HG03571 (cell line): ENCODE results near the gene ATG16L1.
A peak's percentile ranks its signal among the peaks of the same experiment; 100 is the strongest.

Source experiments
- ATAC-seq: cut with Tn5 transposase; IDR thresholded peaks from one replicate; pipeline ENCODE4 v1.9.1; 2021; ENCODE audit not compliant: unreplicated experiment

The ATG16L1 gene

DNA sequence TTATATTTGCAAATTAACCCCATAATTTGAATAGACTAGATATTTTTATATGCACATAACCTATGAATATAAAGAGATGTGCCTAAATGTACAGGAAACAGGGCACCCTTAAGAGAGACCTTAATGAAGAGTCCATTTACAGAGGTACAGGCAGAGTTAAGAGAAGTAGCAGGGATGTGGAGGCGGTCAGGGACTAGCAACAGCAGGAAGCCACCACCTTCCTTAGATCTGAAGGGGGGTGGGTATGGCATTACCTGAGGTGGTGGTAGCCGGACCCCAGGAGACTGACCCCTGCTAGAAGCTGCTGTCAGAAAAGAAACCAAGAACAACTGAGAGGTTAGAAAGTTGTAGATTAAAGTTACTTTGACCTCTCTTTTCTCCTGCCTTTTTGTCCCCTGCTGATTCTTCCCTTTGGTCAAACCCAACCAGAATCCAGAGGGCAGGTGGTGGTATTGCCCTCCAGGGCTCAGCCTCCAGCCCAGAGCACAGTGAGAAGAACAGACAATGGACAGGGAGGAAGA, 24.9 kb upstream of the ATG16L1 start:
- no peak for ATAC-seq

DNA sequence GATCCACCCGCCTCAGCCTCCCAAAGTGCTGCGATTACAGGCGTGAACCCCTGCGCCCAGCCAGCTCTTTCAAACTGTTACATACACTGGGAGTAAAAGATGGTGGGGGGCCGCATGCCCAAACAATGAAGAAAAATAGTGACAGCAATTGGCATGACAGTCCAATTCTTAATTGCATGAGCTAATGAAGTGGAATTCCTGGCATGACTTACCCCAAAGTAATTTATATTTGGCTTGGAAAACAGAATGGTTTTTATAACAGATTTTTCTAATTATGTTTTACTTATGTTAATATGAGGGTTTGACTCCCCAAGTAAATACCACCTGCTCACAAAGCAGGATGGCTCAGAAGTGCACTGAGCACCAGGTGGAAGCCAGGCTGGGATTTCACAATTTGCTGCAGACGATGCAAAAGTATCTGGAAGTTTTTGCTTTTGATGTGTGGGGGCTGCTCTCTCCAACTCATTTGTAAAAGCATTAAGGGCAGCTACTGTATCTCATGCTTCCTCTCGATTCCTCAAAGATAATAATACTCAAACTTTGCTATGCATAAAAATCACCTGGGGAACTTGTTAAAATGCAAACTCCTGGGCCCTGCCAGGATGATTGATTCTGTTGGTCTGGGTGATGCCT, 24.0 kb upstream of the ATG16L1 start:
- ATAC-seq: no peak

DNA sequence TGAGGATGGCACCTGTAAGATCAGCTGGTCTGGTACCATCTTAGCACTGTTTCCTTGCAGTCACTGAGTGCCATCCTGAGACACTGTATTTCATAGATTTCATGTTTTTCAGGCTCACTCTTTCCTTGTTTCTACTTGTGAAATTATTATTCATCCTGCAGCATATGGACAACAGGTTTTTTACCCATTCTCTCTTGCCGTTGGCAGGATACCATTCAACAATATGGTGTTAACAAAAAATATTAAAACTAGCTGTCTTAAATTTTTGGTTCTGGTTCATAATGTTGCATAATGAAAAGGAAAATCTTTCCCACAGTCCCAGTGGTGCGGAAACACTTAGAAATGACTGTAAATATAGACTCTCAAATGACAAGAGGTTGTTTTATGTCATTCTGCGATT, 23.1 kb upstream of the ATG16L1 start:
- no peak for ATAC-seq

DNA sequence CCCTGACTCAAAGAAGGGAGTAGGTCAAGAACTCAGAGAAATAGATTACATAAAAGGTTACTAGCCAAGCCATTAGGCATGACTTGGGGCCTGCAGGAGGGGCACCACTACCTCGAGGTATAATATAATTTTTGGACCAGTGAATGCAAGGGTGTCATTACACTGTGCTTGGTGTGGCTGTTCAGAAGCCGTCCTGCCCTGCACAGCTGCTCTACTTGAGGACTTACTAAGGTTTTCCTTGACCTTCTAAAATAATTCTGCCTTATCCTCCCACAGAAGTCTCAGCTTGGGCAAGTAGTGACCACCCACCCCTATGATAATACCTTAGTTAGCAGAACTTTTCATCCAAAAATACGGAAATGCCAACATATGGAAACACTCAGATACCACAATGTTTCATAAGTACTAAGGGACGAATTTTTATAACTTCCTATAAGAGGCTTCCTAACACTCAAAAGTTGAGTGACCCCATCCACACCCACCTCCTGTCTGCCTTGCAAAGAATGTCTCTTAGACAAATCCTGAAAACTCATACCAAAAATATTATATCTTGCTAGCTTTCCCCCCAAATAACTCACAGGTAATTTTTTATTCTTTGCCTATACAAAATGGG, 17.7 kb upstream of the ATG16L1 start:
- ATAC-seq: no peak

DNA sequence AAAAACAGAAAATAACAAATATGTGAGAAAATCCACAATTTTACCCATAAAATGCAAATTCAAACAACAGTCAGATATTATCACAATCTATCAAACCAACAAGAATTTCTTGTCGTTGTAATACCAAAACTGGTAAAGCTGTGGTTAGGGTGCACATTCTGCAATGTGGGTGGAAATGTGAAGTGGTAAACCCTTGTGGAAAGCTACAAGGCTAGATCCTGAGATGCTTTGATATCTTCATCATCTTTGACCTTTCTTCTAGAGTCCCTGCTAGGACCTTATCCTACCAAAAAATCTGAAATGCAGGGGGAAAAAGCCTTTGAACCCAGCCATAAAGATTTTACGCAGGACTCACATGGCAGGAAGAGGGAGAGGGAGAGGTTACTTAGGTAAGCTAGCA, 17.2 kb upstream of the ATG16L1 start:
- no peak for ATAC-seq

DNA sequence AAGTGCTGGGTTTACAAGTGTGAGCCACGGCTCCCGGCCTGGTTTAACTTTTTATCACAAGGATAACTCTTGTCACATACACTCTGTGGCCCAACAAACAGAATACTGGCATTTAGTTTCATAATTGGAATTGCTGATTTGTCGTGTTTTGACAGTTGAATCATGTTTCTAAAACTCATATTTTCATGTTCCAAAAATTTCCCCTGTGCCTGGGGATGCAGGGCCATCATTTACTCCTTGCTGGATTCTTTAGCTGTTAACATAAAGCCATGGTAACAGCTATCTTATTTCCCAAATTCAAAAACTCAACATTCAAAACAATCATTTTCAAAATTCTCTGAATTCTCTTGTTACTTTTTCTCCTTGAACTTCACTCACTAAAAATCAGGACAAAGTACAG, 16.5 kb upstream of the ATG16L1 start:
- no peak for ATAC-seq

DNA sequence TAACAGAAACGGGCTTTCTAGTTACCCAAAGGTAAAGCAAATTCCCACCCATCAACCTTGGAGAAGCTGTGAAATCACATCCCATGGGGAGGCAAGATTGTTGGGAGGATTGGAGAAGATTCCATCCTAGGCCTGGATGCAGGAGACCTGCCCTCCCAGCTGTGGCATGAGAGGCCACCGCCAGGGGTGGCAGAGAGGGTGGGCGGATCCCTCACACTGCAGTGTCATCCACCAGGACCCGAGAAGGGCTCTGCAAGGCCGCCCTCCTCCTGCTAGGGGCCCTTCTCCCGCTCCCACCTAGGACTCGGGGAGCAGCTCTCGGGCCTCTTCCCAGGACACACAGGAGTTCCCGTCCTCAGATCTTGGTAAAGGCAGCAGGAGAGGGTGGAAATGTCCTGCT, 15.5 kb upstream of the ATG16L1 start:
- no peak for ATAC-seq

DNA sequence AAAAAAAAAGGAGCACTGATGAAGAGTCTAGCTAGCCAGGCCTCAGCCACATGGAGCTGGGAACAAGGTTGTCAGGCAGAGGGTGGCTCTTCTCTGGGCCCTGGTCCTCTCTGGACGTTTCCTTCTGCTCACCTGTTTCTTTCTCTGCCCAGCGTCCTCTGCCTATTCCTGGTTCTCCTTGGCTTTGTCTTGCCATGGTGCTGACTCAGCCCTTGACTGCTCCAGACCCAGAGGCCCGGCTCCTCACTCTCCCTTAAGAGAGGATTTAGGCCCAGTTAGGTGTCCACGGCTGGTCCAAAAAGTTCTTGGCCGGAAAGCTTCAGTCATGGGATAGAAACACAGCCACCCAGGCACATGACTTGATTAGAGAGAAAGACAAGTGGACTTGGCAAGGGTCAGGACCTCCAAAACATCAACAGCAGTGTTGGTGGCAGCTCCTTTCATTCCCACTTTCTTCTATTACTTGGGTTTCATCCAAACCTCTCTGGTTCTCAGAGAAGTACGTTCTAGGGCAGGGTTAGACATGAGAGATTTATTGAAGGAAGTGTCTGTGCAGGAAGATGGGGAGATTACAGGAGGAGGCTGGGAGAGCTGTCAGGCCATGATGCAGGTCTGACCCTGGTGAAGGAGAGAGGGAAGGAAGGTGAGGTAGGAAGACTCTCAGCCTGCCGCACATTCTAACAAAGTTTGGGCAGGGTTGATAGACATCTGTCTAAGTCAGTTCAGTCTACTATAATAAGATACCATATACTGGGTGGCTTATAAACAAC, 14.5 kb upstream of the ATG16L1 start:
- ATAC-seq: no peak

DNA sequence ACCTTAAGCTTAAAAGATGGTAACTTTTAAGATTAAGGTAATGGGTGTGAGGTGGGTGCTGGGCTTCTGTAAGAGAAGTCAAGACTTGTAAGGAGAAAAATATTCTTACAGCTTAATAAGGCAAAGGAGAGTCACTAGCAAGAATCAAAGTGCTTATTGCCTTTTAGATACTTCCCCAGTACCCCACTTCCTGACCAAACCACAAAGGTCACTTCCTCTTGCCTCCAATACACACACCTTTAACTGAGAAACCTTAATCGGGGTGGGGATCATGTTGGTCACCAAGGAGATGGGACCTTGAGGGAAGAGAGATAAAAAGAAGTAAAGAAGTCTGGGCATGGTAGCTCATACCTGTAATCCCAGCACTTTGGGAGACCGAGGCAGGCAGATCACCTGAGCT, 10.6 kb upstream of the ATG16L1 start:
- ATAC-seq: peak; percentile 71

DNA sequence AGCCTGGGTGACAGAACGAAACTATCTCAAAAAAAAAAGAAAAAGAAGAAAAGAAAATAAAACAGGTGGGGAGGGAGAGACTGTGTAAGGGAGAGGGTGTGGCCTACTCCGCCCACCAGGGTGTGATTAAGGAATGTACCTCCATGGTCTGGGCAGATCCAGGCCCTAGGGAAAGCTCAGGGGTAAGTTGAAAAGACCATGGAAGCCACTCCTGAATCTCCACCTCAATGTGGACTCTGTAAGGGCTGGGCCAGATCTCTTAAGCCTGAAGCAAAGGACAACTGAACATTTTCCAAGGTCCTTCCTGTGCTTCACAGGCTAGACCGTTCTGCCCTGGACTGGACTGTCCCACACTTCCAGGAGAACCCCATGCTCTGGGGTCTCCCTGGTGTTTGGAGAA, 9.7 kb upstream of the ATG16L1 start:
- ATAC-seq: no peak

DNA sequence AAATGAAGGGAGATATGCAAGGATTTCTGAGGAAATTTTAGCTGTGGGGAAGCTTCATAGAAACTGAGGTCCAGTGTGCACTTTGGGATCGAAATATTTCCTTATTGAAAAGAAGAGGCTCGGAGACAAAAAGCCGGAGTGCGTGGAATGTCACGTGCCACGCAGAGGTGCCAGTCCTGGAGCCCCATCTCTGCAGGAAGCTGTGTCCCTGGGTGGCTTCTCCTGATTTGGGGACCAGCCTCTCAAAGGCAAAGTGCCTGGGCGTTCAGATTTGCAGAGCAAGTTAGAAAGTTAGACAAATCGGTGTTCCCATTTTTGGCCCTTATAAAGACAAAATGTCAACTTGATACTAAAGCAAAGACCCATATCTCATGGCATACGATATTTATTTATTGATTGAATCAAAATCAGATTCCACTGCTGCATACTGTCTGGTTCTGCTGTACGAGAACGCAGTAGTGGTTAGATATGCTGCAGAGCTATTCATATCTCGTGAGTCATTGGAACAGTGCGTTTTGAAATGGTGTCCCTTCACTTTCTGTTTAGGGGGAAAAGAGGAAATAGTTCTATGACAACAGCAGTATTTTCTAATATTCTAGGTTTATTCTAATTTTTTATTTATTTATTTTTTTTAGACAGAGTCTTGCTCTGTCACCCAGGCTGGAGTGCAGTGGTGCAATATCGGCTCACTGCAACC, 9.1 kb upstream of the ATG16L1 start:
- ATAC-seq: no peak

DNA sequence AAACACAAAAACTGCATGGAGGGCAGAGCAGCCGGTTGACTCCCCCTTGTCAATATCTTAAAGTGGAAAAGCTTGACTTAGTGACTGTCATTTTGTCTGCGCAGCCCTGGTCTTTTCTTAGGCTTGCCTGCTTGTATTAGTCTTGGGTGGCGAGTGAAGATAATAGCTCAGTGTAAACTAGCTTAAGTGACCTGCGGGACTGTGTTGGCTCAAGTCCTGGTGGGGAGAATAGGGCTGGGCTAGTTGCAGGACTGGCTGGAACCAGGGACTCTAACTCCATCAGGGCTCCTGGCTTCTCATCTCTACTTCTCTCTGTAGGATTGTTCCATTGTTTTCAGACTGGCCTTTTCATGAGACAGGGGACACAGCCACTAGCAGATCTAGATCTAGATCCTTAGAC, 8.1 kb upstream of the ATG16L1 start:
- ATAC-seq: no peak

DNA sequence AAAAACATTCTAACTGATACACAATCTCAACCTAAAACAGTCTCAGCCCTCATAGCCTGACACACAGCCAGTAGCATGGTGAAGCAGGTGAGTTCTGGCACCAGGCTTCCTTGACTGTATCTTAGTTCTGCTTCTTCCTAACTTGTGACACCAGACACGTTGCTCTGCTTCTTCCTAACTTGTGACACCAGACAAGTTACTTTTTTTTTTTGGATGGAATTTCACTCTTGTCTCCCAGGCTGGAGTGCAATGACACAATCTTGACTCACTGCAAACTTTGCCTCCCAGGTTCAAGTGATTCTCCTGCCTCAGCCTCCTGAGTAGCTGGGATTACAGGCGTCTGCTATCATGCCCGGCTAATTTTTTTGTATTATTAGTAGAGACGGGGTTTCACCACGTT, 6.7 kb upstream of the ATG16L1 start:
- no peak for ATAC-seq

DNA sequence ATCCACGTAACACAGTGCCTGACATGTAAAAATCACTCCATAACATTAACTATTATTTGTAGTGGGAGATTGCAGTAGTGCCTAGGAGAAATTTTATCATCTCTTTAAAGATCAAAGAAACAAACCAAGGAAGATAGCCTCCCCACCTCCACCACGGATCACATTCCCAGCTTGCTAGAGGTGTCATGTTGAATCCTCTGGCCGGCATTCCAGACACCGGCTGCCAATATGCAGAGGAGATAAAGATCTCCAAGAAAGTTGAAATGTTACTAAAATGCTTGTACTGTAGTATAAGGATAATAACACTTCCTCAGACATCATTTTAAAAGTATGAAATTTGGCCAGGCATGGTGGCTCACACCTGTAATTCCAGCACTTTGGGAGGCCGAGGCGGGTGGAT, 6.1 kb upstream of the ATG16L1 start:
- ATAC-seq: no peak

DNA sequence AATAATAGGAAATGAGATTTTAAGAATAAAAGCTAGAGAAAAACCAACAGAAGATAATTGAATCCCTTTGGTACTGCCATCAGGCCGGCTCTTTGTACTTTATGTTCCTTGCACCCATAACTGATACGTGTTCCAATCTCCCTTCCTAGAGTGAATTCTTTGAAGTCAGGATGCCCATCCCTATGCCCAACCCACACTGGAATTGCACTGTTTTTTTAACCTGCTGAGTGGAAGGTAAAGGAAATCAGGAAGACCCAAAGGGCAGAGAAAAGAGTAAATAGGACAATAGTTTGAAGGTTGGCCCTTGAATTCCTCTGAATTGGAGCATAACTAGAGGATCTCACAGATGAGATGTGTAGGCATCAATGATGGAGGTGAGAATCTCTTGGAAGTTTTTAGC, 4.4 kb upstream of the ATG16L1 start:
- no peak for ATAC-seq

DNA sequence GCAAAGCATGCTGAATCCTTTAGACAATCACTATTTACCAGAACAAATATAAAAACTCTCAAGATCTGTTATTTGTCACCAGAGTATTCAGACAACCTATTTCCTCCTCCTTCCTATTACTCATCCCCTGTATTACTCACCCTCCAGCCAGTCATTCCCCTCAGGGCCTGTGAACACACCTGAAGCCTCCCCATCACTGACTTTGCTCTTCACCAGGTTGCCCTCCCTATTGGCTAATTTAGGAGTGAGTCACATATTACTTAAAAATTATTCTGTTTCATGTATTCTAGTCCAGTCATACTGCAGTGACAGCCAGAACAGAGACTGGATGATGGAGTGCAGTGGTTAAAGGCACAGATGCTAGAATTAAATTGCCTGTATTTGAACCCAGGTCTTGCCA, 3.7 kb upstream of the ATG16L1 start:
- no peak for ATAC-seq

DNA sequence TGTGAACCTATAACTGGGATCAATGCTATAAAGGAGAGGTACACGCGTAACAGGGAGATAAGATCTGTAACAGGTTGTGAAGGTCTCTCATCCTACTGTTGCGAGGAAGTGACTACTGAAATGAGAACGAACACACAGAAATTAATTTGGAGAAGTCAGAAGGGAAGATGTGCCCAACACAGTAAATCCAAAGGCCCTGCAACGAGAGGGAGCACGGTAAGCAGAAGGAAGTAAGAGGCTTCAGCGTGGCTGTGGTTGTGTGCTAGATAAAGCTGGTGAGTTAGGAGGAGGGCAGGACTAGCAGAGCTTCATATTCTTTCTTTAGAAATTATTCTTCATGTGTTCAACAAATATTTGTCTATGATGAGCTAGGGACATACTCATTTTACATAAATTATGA, 2.5 kb upstream of the ATG16L1 start:
- no peak for ATAC-seq

DNA sequence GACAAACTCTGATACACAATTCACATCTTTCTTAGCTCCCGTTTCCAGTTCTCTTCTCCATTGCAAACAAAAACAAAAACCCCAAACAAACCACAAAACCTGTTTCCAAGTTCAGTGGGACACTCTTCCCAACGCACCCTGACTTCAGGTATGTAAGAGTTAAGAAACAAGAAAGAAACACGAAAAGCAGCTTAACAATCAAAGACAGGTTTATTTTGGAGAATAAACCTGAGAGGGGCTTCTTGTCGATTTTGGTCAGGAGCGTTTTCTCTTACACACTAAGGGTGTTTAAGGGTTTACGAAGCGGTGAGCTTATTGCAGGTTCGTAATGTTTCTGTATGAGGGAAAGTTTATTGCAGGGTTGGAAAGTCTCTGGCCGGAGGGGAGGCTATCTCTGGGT, 905 bp upstream of the ATG16L1 start:
- no peak for ATAC-seq

DNA sequence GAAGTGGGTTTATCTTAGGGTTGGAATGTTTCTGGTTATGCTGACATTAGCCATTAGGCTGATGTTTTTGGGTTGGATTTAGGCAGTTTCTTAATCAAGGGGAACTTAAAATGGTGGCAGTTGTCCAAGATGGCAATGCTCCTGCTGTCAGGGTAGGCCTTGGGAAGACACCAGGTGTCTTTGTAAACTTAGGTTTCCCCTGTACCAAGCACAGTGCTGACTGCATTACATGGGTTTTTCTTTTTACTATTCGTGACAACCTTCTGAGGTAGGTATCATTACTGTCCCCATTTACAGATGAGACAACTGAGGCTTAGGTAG, 528 bp upstream of the ATG16L1 start:
- peak; percentile 6 for ATAC-seq

DNA sequence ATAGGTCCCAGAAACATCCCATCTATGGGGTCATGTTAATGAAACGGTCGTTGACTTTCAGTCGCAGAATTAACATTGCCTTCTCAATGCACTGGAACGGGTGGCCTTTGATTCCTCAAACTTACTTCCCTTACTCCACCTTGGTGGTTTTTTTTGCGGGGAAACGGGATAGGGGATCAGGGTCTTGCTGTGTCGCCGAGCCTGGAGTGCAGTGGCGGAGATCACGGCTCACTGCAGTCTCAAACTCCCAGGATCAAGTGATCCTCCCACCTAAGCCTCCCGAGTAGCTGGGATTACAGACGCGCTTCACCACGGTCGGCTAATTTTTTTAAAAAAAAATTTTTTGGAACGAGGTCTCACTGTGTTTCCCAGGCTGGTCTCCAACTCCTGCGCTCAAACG, 754 bp downstream of the ATG16L1 start:
- no peak for ATAC-seq

DNA sequence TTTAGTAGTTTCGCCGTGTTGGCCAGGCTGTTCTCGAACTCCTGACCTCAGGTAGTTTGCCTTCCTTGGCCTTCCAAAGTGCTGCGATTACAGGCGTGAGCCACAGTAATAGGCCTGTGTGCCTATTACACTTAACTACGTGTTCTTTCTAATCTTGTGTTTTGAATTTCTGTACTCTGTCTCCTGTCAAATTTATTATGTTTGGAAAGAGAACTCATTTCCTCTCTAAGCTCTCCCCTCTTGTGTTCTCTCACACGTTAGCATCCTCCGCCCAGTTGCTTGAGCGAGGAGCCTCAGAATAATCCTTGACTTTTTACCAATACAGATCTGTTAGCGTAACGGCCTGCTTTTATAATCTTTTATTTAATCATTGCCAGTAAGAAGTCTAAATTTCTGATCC, 3.7 kb downstream of the ATG16L1 start:
- no peak for ATAC-seq

DNA sequence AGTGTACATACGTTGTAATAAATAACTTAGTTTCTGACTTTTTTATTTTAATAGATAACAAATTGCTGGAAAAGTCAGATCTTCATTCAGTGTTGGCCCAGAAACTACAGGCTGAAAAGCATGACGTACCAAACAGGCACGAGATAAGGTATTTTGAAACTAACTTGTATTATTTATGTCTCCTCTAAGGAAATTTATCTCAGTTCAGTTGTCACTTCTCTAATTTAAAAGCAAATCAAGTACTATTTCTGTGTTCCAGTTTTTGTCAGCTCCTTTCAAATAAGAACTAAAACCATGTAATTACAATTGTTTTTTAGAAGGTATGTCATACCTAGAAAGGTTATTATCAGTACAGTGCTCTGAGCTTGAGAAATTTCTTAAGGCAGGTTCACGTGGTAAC, 4.6 kb downstream of the ATG16L1 start:
- no peak for ATAC-seq
